Osteocyte (in vitro differentiated cells): ENCODE data around the gene MAPRE3. TPM values are rescaled to one million over a fixed set of nuclear protein-coding genes. Genes with fewer than 3 reads are reported as not detected.

Experiments
- DNase-seq: peaks from one replicate; pipeline ENCODE4 v3.0.0; 2021; ENCODE audit warnings: mixed read lengths; ENCODE audit not compliant: unreplicated experiment; ENCODE audit errors: extremely low spot score
- H3K27ac Mint-ChIP-seq: one replicate; pipeline ENCODE4 v1.8.0; 2021; ENCODE audit warnings: mild to moderate bottlenecking, mixed read lengths; ENCODE audit not compliant: unreplicated experiment
- H3K27me3 Mint-ChIP-seq: one replicate; pipeline ENCODE4 v1.8.0; 2021; ENCODE audit warnings: mixed read lengths; ENCODE audit not compliant: unreplicated experiment
- H3K36me3 Mint-ChIP-seq: one replicate; pipeline ENCODE4 v1.8.0; 2021; ENCODE audit warnings: mixed read lengths; ENCODE audit not compliant: unreplicated experiment
- H3K4me1 Mint-ChIP-seq: one replicate; pipeline ENCODE4 v1.8.0; 2021; ENCODE audit warnings: mixed read lengths; ENCODE audit not compliant: unreplicated experiment
- H3K4me3 Mint-ChIP-seq: one replicate; pipeline ENCODE4 v1.8.0; 2021; ENCODE audit warnings: mild to moderate bottlenecking, moderate library complexity, mixed read lengths; ENCODE audit not compliant: unreplicated experiment
- H3K9me3 Mint-ChIP-seq: one replicate; pipeline ENCODE4 v1.8.0; 2021; ENCODE audit warnings: mixed read lengths; ENCODE audit not compliant: unreplicated experiment
- CTCF ChIP-seq: fragments of 200-600 bp; sonication (generic); IDR thresholded peaks from 2 replicates; pipeline ENCODE4 v1.5.0; 2021; ENCODE audit warnings: antibody characterized with exemption, mild to moderate bottlenecking, moderate library complexity
- total RNA-seq: library from RNA; stranded (reverse); gene quantifications from 2 replicates; pipeline ENCODE4 v1.2.1, GENCODE V29; 2021

MAPRE3 gene
- total RNA-seq, 1 donor from 2014 or later: 9.4 TPM

DNA sequence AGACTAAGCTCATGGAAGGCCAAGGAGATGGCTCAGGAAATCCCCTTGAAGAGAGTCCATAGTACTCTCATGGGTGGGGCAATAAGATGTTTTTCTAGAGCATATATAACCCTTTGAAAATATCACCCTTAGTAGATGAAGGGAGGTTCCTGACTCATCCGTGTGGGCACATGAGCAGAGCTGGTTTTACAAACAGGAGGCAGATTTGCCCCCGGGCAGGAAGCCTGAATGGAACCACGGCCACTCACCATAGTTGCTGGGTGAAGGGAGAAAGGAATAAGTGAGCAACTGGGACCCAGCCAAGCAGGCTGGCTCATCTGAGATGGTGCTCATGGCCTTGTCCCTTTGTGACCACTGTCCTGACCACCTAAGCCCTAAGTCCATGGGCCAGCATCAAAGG, 29.0 kb upstream of the MAPRE3 start:
- H3K4me1 Mint-ChIP-seq: no peaks in the 10 kb centered on the region
- TF ChIP-seq CTCF: no peak
- no peaks in the 10 kb centered on the region for H3K9me3 Mint-ChIP-seq
- no peak overlapping the region for H3K4me3 Mint-ChIP-seq
- peaks cover 21% of the 10 kb centered on the region for H3K27me3 Mint-ChIP-seq
- H3K27ac Mint-ChIP-seq: no peak overlapping the region
- DNase-seq: no peak
- H3K36me3 Mint-ChIP-seq: no peaks in the 10 kb centered on the region

DNA sequence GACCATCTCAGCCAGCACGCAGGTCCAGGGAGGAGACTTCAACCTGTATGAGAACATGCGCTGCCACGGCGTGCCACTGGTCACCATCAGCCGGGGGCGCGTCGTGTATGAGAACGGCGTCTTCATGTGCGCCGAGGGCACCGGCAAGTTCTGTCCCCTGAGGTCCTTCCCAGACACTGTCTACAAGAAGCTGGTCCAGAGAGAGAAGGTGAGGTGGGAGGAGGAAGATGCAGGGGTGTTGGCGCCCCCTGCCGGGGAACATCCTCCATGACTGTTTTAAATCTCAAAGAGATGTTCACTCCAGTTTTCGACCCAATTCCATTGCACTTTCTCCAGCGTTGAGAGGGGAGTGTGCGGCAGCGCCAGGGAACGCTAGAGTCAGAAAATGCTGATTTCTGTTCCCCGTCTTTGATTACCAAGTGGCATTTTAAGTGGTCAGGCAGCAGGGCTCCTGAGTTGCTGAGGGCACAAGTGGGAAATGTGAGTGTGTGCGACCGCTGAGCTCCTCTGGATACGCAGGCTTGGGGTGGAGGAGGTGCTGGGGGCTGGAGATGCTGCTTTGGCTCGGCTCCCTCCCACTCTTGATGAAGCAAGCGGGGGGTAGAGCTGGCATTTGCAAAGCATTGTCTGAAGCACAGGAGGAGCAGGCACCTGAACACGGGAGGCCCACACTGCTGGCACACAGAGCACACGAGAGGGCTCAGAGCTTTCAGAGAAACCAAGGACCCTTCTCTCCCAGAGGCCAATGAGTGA, 27.7 kb upstream of the MAPRE3 start:
- no peak overlapping the region for H3K4me3 Mint-ChIP-seq
- TF ChIP-seq CTCF: peak; percentile 78
- H3K27me3 Mint-ChIP-seq: peaks cover 21% of the 10 kb centered on the region
- H3K36me3 Mint-ChIP-seq: no peaks in the 10 kb centered on the region
- no peaks in the 10 kb centered on the region for H3K9me3 Mint-ChIP-seq
- H3K27ac Mint-ChIP-seq: no peak overlapping the region
- DNase-seq: no peak
- H3K4me1 Mint-ChIP-seq: no peaks in the 10 kb centered on the region

DNA sequence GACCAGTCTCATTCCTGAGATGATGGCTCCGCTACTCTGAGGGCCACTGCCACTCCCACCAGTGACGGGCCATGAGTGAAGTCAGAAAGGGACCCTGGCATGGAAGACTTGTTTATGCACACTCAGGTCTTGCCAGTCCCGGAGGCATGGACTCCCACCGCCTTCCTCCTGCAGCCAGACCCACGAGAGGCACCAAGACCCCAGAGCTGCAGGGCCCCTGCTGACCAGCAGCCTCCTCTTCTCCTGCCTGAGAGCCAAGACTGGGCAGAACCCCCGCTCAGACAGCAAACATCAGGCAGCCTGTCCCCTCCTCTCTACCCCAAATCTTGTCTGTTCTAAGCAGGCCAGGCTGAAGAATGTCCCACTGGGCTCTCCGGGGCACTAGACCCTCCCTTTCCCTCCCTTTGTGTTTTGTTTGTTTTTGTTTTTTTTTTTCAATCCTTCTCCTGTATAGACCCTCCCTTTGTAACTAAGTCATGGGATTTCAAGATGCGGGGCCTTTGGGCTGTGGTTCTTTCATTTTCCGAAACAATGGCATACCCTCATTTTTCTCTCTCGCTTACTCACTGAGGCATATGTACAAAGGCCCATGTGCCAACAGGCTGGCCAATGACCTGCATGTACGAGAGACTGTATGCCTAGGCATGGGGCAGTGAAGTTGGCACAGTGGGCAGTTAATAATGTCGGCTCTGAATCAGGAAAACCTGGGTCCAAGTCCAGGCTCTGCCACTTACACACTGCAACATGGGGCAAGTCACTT, 24.3 kb upstream of the MAPRE3 start:
- Mint-ChIP-seq H3K27me3 (peaks cover 26% of the 10 kb centered on the region), H3K9me3 (no peaks in the 10 kb centered on the region), H3K4me1 (no peaks in the 10 kb centered on the region), H3K27ac (no peak overlapping the region), H3K4me3 (no peak overlapping the region), H3K36me3 (no peaks in the 10 kb centered on the region)
- no peak for TF ChIP-seq CTCF
- DNase-seq: no peak

DNA sequence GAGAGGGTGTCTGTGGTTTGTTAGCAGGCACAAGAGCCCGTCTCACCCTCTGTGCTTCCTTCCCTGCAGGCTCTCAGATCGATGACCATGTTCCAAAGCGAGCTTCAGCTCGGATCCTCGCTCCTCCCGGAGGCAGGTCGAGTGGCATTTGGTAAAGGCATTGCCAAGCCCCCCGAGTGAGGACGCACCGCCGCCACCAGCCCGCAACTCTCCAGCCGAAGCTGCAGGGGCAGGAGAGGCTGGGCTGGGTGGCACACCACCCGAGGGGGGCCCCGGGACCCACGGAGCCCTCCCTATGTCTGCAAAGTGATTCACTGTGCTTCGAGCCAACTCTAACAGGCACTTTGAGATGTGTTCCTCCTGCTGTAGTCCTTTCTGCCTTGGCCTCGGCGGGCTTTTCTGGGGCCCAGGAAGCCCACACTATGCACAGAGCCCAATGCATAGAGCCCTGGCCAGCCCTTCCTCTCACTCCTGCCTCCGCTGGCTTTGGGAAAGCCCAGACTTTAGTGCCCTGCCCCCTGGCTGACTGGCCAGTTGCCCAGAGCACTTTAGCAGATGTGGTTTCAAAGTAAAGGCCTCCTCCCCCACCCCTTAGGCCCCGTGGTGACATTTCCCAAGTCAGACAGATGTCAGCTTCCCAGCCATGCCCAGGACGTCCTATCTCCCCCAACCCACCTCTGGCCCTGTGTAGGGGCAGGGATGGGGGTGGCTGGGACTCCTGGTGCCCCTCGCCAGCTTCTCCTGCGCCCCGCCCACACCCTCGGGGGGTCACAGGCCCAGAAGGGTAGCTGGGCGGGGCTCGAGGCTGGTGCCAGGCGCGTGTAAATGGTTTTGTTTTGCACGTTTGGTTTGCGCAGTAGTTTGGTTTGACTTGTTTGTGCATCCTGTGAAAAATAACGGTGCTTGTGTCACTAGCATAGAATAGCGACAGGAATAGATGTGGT, 23.3 kb upstream of the MAPRE3 start:
- H3K36me3 Mint-ChIP-seq: no peaks in the 10 kb centered on the region
- no peaks in the 10 kb centered on the region for H3K4me1 Mint-ChIP-seq
- no peak overlapping the region for H3K27ac Mint-ChIP-seq
- TF ChIP-seq CTCF: no peak
- DNase-seq: no peak
- peaks cover 33% of the 10 kb centered on the region for H3K27me3 Mint-ChIP-seq
- H3K9me3 Mint-ChIP-seq: no peaks in the 10 kb centered on the region
- H3K4me3 Mint-ChIP-seq: no peak overlapping the region
